HG02840 (cell line): Measurements from ENCODE around the gene SLC25A44.

Source experiments
- ATAC-seq: cut with Tn5 transposase; IDR thresholded peaks from one replicate; pipeline ENCODE4 v1.9.1; 2021; ENCODE audit warnings: mild to moderate bottlenecking, moderate library complexity, moderate number of reproducible peaks; ENCODE audit not compliant: unreplicated experiment, low FRiP score

Gene SLC25A44

DNA sequence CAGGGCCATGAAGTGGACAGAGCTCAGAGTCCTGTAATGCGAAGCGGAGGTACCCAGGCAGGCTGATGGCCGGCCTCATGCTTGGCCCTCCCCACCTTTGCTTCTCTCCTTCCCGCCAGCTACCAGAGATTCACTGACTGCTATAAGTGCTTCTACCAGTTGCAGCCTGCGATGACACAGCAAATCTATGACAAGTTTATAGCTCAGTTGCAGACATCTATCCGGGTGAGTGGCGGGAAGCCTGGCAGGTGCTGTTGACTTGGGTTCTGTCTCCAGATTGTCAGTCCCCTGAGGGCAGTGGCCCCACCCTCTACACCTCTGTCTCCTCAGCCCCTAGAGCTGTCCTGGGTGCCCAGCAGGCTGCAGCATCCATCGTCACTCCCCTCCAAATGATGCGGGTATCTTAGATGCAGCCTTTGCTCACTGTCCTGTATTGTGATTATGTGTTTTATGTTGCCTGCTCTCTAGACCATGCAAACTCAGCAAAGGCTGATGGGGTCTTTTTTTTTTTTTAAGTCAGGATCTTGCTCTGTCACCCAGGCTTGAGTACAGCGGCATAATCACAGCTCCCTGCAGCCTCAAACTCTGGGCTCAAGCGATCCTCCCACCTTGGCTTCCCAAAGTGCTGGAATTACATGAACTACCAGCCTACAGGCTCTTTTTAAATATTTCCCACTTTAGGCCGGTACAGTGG is 38.4 kb downstream of the SLC25A44 start:
- ATAC-seq: no peak

DNA sequence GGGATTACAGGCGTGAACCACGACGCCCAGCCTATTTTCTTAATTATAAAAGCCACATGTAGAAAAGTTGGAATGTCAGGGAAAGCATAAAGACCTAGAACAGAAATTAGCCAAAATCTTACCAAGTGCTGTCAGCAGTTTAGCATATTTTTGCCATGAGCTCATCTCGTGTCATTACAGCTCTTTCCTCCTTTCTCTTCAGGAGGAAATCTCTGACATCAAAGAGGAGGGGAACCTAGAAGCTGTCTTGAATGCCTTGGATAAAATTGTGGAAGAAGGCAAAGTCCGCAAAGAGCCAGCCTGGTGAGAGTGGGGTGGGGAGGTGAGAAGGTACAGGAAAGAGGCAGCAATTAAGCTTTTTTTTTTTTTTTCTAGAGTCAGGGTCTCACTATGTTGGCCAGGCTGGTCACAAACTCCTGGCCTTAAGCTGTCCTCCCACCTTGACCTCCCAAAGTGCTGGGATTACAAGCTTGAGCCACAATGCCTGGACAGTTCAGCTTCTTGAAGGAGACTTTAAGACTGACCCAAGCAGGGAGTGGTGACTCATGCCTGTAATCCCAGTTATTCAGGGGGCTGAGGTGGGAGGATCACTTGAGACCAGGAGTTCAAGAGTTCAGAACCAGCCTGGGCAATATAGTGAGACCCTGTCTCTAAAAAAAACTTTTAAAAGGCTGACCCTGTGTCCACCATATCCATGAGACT is 39.7 kb downstream of the SLC25A44 start:
- no peak for ATAC-seq

DNA sequence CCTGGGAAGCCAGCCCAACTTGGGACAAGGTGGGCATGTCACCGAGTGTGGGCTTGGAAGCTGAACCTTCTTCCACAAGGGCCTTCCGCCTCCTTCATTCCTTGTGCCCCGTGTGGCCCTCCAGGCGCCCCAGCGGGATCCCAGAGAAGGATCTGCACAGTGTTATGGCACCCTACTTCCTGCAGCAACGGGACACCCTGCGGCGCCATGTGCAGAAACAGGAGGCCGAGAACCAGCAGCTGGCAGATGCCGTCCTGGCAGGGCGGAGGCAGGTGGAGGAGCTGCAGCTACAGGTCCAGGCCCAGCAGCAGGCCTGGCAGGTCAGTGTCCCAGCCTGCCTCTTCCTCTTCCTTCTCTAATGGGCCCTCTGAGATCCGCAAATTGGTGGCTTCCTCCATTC is 42.3 kb downstream of the SLC25A44 start:
- no peak for ATAC-seq

DNA sequence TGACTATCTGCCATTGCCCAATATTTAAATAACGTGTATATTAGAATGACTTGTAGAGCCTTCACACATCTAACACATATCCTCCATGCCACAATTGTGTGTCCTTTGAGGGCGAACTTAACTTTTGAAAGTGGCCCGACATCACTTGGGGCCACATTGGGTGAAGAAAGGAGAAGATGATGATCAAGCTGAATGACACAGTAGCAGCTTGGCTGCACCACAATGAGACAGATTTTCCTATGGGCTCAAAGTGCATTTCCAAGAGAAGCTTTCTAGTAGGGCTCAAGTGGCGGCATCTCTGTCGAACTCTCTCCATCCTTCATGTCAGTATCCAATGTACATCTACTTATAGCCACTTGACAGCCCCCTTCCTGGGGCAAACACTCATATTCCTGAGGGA is 44.3 kb downstream of the SLC25A44 start:
- ATAC-seq: no peak

DNA sequence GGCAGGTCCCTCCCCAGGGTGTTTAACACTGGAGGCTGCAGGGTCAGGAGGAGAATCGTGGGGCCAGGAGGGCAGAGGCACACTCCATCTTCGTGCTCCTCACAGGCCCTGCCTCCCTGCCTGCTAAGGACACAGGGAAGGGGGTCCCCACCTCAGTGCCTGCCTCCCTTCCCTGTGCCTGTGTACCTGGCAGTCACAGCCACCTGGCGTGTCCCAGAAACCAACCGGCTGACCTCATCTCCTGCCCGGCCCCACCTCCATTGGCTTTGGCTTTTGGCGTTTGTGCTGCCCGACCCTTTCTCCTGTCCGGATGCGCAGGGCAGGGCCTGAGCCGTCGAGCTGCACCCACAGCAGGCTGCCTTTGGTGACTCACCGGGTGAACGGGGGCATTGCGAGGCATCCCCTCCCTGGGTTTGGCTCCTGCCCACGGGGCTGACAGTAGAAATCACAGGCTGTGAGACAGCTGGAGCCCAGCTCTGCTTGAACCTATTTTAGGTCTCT is 47.5 kb downstream of the SLC25A44 start:
- ATAC-seq: no peak

DNA sequence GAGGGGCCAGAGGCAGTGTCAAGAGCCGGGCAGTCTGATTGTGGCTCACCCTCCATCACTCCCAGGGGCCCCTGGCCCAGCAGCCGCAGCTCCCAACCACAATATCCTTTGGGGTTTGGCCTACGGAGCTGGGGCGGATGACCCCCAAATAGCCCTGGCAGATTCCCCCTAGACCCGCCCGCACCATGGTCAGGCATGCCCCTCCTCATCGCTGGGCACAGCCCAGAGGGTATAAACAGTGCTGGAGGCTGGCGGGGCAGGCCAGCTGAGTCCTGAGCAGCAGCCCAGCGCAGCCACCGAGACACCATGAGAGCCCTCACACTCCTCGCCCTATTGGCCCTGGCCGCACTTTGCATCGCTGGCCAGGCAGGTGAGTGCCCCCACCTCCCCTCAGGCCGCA is 48.0 kb downstream of the SLC25A44 start, which contains the start of gene BGLAP:
BGLAP (plus strand) TSS at position 259 of the 400 bp plus-strand sequence; CDS start at position 307, 48 bp downstream.
- ATAC-seq: no peak

DNA sequence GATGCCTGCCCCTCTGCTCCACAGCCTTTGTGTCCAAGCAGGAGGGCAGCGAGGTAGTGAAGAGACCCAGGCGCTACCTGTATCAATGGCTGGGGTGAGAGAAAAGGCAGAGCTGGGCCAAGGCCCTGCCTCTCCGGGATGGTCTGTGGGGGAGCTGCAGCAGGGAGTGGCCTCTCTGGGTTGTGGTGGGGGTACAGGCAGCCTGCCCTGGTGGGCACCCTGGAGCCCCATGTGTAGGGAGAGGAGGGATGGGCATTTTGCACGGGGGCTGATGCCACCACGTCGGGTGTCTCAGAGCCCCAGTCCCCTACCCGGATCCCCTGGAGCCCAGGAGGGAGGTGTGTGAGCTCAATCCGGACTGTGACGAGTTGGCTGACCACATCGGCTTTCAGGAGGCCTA is 48.8 kb downstream of the SLC25A44 start:
- no peak for ATAC-seq

DNA sequence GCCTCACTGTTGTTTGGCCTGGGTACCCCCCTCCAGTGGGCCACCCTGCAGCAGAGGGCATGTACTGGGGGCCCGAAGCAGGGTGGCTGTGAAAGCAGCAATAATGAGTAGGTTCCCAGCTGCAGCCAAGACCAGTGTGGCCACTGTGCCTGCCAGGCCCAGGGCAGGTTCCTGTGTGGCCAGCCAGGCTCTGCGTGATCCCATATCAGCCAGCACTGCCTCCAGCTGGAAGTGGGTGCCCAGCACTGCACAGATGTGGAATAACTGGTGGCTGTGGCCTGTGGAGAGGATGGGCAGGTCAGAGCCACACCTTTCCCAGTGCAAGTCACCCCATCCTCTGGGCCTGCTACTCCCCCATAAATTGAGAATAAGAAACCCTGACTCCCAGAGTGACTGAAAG is 50.2 kb downstream of the SLC25A44 start:
- no peak for ATAC-seq

DNA sequence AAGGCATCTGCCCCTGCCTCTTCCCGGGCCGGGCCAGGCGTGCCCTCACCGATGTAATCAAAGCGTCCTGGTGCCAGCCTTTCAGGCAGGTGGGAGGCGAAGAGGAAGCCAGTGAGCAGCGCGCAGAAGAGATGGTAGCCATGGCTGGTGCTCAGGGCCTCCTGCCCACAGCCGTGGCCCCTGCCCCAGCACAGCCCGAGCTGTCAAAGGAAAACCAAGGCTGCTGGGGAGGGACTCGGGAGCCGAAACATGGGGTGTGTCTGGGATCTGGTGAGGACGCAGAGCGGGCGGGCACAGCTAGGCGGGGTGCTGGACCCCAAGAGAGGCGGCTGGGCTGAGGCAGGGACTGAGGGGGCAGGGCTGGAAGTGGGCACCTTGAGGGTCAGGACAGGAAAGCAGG is 50.8 kb downstream of the SLC25A44 start:
- ATAC-seq: no peak

DNA sequence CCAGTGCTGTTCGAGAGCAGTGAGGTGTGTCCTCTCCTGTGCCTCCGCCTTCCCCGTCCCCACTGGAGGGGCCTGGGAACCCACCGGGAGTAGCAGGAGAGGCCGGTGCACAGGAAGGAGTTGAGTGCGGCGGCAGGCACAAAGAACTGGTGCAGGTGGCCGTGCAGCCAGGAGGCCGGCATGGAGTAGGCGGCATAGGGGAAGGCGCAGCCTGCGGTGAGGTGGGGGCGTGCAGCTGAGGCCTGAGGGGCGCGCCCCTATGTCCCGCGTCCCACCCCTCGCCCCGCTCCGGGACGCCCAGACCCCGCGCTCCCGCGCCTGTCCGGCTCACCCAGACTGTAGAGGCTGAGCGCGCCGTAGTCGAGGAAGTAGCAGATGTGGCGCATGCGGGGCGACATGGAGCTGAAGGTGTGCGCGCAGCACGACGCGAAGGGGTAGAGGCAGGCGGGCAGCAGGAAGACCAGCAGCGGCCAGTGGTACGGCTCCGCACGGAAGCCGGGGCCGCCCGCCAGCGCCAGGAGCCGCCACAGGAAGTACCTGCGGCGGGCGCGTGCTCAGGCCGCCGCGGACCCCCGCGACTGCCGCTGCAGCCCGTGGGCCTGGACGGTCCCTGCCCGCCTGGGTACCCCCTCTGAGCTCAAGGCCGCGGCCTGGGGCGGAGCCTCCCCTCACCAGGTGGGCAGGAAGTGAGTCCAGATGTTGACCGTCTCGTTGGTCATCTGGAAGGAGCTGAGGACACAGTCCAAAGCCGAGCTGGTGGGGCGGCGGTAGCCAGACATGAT is 51.7 kb downstream of the SLC25A44 start:
- ATAC-seq: no peak

DNA sequence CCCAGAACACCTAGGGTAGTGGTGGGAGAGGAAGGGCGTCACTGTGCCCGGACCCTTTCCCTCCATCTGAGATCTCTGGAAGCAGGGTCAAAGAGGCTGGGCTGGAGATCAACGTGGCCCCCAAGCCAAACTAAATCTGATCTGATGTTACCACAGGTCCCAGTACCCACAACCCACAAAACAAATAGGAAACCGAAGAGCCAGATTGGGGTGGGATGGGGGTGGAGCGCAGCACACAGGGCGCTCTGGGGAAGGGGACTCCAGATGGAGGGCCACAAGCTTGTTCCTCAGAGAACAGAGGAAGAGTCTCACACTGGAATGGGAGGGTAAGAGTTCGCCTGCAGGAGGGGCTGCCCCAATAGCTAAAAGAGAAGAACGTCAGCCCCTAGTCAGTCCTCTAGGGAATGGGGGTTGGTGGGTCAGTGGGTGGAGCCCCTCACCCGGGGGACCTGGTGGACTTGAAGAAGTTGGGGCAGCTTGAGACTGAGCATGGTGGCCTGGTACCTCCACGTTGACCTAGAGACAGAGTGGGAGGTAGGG is 52.4 kb downstream of the SLC25A44 start:
- no peak for ATAC-seq

DNA sequence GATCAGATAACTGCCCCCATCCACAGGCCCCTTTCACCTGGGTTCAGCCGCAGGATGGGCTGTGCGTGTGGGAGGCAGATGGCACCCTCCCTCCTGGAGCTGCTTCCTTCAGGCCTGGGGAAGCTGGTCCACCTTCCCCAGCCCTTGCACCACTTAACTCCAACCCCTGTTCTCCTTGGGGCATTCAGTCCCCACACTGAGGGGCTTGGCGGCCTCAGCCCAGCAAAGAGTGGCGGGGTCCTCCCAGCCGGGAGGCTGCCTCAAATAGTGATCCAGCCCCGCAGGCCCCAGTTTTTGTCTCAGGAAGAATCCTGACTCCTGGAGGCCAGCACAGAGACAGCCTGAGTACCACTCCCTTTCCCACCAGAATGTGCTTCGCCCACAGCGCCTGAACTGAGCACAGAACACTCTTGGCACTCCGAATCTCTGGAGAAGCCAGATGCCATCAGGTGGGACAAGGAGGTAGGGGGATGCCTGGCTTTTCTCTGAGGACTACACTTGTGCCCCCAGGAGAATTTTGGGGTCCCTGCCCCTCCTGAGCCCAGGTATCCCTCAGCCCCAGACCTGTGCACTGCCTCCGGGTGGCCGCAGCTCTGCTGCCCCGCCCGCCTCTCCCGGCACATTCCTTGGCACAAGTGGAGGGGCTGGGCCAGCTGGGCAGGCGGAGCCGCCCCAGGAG is 53.0 kb downstream of the SLC25A44 start:
- ATAC-seq: no peak

DNA sequence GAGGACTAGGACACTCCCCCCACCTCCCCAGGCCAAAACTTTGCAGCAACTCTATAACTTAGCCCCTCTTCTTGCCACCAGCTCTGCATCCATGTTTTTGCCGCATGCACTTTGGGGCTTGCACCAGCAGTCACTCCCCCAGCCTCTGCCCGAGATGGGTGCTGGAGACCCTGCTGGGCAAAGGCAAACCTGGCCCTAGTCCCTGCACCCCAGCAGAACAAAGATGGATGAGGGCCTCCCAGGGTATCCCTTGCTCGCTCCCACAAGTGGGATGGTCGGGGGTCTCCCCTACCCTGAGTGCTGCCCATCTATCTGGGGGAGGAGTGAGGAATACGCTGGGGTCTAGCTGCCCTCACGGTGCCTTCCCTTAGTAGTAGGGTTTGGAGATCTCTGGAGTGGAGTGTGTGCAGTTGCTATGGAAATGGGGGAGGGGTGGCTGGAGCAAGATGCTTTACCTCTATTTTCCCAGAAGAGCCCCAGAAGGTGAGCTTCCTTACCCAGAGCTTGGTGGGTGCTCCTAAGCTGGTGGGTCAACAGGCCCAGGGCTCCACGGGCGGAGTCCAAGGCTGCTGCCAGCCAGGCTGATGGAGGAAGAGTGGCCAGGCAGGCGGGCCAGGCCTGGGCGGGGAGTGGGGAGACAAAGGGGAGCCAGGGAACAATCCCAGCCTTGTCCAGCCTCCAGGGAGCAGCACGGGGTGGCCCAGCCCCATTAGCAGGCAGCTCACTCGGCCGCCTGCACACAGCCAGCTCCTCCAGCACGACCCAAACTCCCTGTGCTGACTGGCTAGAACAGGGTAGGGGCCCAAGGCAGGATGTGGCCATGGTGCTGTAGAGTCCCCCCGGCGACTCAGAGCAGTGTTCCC is 53.8 kb downstream of the SLC25A44 start, which contains the start of gene PAQR6:
PAQR6 (minus strand) TSS at position 597 of the 863 bp plus-strand sequence. CDS start 1,325 bp downstream, outside the sequence.
- ATAC-seq: no peak

DNA sequence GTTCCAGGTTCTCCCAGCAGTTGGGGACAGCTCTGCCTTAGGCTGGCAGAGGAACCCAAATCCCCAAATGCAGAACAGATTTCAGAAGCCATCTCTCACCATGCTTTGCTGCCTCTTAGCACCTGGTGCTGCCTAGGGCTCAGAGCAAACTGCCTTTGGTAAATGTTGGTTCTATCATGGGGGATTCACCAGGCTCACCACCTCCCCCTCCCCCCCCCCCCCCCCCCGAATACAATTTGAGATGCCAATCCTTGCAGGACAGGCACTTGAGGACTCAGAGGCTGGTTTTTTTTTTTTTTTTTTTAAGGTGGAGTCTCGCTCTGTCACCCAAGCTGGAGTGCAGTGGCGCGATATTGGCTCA is 54.4 kb downstream of the SLC25A44 start:
- ATAC-seq: no peak

DNA sequence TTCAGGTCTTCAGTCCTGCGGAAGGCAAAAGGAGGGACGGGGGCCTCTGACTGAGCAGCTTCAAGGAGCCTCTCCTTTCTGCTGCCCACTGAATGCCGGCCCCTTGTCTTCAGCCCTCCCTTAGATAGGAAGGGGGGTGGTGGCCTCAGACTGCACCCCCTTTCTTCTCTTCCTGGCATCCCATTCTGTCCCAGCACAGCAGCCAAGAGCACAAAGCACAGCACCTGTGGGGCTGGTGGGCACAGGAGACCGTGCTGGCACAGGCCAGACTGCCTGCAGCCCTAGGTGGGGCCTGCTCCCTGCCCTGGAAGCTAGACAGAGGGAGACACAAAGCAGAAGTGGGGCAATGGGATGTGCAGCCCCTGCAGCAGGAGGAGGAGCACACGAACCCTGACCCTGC is 55.7 kb downstream of the SLC25A44 start:
- ATAC-seq: no peak

DNA sequence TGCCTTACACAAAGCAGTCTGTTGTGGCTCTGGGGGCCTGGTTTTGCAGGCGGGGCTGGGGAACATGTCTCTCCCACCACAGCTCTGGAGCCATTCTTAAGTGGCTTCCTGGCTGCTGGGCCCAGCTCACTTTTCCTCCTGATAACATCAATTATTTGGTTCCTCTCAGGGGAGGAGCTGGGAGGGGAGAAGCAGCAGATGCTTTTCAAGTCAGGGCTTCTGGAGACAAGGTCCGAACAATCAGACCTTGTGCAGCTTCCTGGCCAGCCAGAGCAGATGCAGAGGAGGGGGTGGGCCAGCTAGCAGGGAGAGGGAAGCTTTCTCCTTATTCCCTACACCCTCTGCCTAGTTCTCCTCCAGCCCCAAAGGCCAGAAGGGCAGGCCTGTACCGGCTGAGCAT is 57.6 kb downstream of the SLC25A44 start:
- no peak for ATAC-seq

DNA sequence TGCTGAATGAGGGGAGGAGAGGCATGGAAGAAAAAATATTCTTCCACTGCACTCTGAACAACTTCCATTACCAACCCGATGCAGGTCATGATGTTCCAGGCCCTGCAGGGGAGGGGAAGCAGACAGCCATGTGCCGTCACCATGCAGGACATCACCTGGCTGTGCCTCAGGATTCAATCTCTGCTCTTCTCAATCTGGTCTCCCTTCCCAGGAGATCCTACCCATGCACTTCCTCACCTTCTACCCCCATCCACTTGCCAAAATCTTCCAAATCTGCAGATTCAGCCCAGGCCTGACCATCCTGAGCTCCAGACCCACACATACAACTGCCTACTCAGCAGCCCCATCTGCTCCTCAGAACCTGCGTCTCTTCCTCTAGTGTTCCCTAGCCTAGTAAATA is 59.7 kb downstream of the SLC25A44 start:
- no peak for ATAC-seq

DNA sequence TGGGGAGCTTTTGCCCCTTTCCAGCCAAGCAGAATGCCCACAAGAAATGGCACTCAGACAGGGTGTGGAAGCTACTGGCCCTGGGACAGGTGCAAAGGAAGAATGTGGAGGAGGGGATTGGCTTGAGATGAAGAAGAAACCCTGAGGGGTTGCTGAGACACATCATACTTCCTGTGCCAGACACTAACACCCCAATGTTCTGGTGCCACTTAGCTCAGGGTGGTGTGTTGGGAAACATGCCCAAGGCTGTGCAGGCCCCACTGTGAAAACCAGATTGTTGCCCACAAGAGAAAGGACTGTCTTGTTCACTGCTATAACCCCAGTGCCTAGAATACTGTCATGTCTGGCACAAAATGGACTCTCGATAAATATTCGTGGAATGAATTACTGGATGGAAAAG is 63.8 kb downstream of the SLC25A44 start:
- ATAC-seq: no peak

DNA sequence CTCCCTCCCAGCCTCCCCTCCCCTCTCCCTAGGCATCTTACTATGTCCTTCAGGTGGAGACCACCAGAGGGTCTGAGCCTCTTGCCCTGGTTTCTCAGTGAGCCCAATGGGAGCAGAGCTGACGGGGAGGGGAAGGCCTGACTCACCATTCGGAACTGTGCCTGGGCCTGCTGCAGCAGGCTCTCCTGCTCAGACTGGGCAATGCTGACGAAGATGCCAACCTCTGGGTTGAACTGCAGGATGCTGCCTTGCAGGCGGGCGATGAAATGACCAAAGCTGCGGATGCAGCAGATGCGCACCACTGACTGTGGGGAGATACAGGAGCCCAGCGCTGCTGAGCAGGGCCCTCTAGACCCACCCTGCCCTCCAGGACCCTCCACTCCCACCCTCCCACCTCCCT is 65.0 kb downstream of the SLC25A44 start:
- ATAC-seq: no peak
